GM12864 (cell line): ENCODE data around the gene SLC11A1.

ENCODE experiments used
- DNase-seq: peaks from one replicate; pipeline ENCODE4 v3.0.0-alpha.2; 2011; ENCODE audit warnings: low read depth
- H3K4me3 ChIP-seq: 2 replicates; pipeline ENCODE4 v1.5.1; 2011; ENCODE audit warnings: mild to moderate bottlenecking, low read depth, low read length, control low read depth
- CTCF ChIP-seq: IDR thresholded peaks from 2 replicates; pipeline ENCODE4 v1.5.1; 2011; ENCODE audit warnings: low read depth, mild to moderate bottlenecking, moderate library complexity, low read length, control low read depth, inconsistent platforms; ENCODE audit errors: missing control alignments

The SLC11A1 gene

GRCh38 chr2:218392459-218392858 lies 10.4 kb downstream of the SLC11A1 start:
- DNase-seq: no peak
- no peak for TF ChIP-seq CTCF

DNA sequence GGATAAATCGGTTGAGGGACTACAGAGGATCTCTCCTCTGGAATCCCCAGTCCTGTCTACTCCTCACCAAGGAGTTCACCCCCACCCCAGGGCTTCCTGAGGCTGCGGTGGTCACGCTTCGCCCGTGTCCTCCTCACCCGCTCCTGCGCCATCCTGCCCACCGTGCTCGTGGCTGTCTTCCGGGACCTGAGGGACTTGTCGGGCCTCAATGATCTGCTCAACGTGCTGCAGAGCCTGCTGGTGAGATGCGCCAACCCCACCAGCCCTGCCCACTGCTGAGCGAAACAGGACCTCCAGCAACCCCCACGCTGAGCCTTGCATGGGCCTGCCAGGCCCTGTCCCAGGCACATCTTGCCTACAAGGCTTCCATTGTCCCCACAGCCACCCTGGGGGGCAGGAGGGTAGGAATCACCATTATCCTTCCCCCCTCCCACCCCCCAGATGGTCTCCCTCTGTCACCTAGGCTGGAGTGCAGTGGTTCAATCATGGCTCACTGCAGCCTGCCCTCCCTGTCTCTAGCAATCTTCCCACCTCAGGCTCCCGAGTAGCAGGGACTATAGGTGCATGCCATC lies 10.9 kb downstream of the SLC11A1 start:
- no peak overlapping the region for H3K4me3 ChIP-seq
- no peak for DNase-seq
- TF ChIP-seq CTCF: no peak

More at GRCh38 chr2:218392459-218392858, 10.4 kb downstream of the SLC11A1 start:
- H3K4me3 ChIP-seq: no peak overlapping the region

GRCh38 chr2:218393750-218394290 lies 11.7 kb downstream of the SLC11A1 start:
- H3K4me3 ChIP-seq: no peak overlapping the region
- DNase-seq: no peak
- TF ChIP-seq CTCF: no peak

DNA sequence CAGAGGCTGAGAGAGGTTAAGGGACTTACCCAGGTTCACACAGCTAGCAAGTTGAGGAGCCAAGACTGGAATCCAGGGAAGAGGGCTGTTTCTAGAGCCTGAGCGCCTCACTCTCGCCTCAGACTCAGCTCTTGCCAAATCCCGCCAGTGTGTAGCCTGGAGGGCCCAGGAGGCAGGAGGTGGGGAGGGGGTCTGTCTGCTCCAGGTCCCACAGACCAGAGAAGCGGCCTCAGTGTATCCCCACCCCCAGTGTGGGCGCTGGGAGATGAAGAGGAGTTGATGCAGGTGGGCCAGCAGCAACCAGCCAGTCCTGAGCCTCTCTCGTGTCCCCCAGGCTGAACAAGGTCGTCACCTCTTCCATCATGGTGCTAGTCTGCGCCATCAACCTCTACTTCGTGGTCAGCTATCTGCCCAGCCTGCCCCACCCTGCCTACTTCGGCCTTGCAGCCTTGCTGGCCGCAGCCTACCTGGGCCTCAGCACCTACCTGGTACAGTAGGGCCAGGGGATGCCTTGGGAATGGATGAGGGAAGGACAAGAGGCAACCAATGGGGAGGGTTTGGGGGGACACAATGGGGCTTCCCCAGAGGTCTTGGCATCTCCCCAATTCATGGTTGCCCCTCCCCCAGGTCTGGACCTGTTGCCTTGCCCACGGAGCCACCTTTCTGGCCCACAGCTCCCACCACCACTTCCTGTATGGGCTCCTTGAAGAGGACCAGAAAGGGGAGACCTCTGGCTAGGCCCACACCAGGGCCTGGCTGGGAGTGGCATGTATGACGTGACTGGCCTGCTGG lies 12.4 kb downstream of the SLC11A1 start:
- no peak overlapping the region for H3K4me3 ChIP-seq
- no peak for DNase-seq
- no peak for TF ChIP-seq CTCF

DNA sequence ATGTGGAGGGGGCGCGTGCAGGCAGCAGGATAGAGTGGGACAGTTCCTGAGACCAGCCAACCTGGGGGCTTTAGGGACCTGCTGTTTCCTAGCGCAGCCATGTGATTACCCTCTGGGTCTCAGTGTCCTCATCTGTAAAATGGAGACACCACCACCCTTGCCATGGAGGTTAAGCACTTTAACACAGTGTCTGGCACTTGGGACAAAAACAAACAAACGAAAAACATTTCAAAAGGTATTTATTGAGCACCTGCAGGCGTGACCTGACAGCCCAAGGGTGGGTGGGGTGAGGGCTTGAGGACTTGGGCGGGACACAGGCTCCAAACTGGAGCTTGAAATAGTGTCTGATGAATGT lies 13.0 kb downstream of the SLC11A1 start:
- no peak for DNase-seq
- no peak overlapping the region for H3K4me3 ChIP-seq
- no peak for TF ChIP-seq CTCF

- peak overlapping the region; percentile 35 for H3K4me3 ChIP-seq
- no peak for DNase-seq
- TF ChIP-seq CTCF: no peak
Measured at GRCh38 chr2:218395456-218395825, 13.4 kb downstream of the SLC11A1 start.
